ENCODE results near the gene SH2B3.

SH2B3 gene

DNA sequence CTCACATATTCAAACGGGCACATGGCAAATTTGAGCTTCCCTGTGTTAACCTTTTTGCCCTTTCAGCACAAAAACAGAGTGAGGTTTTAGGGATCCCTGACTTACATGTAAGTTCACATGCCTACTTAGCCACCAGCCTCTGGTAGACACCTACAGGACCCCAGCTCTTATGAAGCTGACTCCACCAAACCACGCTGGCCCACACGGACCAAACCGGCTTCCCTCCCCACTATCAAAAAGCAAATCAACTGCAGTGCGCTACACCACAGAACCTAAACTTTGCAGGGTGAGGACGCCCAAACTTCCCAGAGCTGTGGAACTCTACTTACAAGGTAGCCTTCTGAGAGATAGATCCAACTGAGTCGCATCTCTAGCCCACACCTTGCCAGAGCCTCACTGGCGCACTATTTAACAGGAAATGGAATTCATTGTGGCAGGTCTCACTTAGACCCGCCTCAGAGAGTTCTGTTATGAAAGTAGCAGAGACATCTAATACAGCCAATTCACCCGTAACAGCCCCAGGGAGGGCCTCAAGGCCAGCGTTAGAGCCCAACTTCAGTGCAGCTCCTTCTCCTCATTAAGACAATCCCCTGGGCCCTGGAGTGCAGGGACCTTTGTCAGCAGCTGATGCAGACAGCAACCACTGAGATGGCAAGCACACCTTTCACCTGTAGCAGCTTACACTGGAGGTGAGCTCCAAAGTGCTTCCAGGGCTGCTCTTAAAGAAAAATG, 49.2 kb downstream of the SH2B3 start:
- H3K27ac ChIP-seq: no peak overlapping the region
- no peaks in the 10 kb centered on the region for H3K36me3 ChIP-seq (ENCODE audit: control insufficient read depth, insufficient read depth, low read length)
- no peak overlapping the region for H2AFZ ChIP-seq
- no peaks in the 10 kb centered on the region for H3K9me3 ChIP-seq (ENCODE audit: control insufficient read depth, low read length)
- H3K4me1 ChIP-seq: no peaks in the 10 kb centered on the region
- H3K79me2 ChIP-seq: peaks cover 2% of the 10 kb centered on the region
- no peak overlapping the region for H3K4me2 ChIP-seq (ENCODE audit: low read length)
- no peaks in the 10 kb centered on the region for H3K27me3 ChIP-seq (ENCODE audit: control insufficient read depth, insufficient read depth, low read length)
- H3K9ac ChIP-seq: no peak overlapping the region
- H3K4me3 ChIP-seq (ENCODE audit: low read depth, low read length): no peak overlapping the region
- TF ChIP-seq, protein P1, sequence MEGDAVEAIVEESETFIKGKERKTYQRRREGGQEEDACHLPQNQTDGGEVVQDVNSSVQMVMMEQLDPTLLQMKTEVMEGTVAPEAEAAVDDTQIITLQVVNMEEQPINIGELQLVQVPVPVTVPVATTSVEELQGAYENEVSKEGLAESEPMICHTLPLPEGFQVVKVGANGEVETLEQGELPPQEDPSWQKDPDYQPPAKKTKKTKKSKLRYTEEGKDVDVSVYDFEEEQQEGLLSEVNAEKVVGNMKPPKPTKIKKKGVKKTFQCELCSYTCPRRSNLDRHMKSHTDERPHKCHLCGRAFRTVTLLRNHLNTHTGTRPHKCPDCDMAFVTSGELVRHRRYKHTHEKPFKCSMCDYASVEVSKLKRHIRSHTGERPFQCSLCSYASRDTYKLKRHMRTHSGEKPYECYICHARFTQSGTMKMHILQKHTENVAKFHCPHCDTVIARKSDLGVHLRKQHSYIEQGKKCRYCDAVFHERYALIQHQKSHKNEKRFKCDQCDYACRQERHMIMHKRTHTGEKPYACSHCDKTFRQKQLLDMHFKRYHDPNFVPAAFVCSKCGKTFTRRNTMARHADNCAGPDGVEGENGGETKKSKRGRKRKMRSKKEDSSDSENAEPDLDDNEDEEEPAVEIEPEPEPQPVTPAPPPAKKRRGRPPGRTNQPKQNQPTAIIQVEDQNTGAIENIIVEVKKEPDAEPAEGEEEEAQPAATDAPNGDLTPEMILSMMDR (IDR thresholded peaks at IDR 0.05): no peak

DNA sequence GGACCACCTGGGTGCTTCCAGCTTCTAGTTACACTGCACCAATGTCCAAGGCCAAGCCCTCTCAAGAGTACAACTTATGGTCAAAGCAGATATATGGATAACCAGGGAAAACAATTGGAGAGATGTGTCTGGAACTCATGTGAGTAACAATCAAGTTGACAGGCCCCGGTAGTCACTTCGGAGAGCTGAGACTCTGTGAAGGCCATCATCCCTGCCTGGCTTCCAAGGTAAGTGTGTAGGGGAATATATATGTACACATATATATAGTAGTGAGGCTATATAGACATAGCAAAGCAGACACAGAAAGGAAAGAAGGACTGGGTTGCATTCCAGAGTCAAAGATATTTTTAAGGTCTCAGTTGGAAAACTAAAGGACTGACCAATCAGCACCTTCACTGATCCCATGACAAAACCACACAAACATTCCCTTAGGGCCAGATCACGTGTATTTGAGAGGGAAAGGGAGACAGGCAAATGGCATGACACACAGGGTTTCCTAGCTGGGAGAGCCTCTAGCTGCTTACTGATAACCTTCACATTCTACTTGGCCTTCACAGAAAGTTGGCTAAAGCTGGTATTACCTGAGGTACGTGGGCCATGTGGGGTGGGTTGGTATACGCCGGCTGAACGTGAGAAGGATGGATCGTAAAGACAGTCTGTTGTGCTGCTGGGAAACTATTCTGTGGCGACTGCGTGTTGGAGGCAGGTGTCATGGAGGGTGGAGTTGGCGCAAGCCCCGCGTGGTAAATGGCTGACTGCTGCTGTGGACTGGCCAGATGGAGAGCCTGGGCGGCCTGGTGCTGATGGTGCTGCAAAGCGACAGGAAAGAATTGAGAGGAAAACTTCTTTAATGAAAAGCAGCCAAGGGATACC, 50.0 kb downstream of the SH2B3 start:
- Histone ChIP-seq H3K9me3 (ENCODE audit: control insufficient read depth, low read length) (no peaks in the 10 kb centered on the region), H3K4me3 (ENCODE audit: low read depth, low read length) (no peak overlapping the region), H3K4me2 (ENCODE audit: low read length) (no peak overlapping the region), H3K27me3 (ENCODE audit: control insufficient read depth, insufficient read depth, low read length) (no peaks in the 10 kb centered on the region), H2AFZ (no peak overlapping the region), H3K36me3 (ENCODE audit: control insufficient read depth, insufficient read depth, low read length) (no peaks in the 10 kb centered on the region), H3K9ac (no peak overlapping the region), H3K79me2 (peaks cover 2% of the 10 kb centered on the region), H3K27ac (no peak overlapping the region), H3K4me1 (no peaks in the 10 kb centered on the region)
- TF ChIP-seq, protein P1 (IDR thresholded peaks at IDR 0.05): no peak

DNA sequence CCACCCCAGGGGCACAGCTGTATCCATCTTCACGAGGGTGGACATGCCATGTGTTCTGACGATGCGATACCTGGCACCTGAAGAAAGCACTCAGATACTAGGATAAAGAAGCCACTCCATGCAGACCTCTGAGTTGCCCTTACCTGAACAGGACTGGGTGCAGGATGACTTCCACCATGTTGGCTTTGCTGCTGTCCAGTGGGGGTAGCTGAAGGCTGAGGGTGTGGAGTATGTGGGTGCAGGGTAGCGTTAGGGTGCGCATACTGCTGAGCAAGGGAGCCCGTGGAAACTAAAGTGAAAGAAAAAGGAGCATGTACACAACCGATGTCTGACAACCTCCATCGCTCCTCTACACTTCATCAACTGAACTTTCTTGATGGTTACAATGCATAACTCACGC, 51.3 kb downstream of the SH2B3 start:
- Histone ChIP-seq H3K4me2 (ENCODE audit: low read length) (no peak overlapping the region), H2AFZ (no peak overlapping the region), H3K79me2 (peaks cover 2% of the 10 kb centered on the region), H3K4me1 (no peaks in the 10 kb centered on the region), H3K27me3 (ENCODE audit: control insufficient read depth, insufficient read depth, low read length) (no peaks in the 10 kb centered on the region), H3K36me3 (ENCODE audit: control insufficient read depth, insufficient read depth, low read length) (no peaks in the 10 kb centered on the region), H3K4me3 (ENCODE audit: low read depth, low read length) (no peak overlapping the region), H3K27ac (no peak overlapping the region), H3K9me3 (ENCODE audit: control insufficient read depth, low read length) (no peaks in the 10 kb centered on the region), H3K9ac (no peak overlapping the region)
- TF ChIP-seq, protein P1 (IDR thresholded peaks at IDR 0.05): no peak

DNA sequence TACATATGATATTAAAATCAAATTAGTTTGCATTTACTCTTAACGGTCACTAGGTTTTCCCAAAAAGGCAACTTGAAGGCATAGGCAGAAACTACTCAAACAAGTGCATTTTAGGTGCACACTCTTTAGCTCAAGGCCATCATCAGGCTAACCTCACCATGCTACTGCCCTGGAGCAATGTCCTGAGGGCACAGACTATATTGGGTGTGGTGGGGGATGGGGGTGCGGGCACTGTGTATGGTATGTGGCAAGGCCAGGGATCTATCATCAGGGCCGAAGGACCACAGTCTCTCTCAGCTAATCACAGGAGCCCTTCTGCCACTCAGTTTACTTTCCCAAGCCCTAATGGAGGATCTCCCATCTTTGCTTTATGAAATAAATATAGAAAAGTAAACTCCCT, 51.9 kb downstream of the SH2B3 start:
- Histone ChIP-seq H3K9ac (no peak overlapping the region), H3K79me2 (peaks cover 2% of the 10 kb centered on the region), H3K36me3 (ENCODE audit: control insufficient read depth, insufficient read depth, low read length) (no peaks in the 10 kb centered on the region), H3K27me3 (ENCODE audit: control insufficient read depth, insufficient read depth, low read length) (no peaks in the 10 kb centered on the region), H2AFZ (no peak overlapping the region), H3K4me2 (ENCODE audit: low read length) (no peak overlapping the region), H3K4me1 (no peaks in the 10 kb centered on the region), H3K9me3 (ENCODE audit: control insufficient read depth, low read length) (no peaks in the 10 kb centered on the region), H3K27ac (no peak overlapping the region), H3K4me3 (ENCODE audit: low read depth, low read length) (no peak overlapping the region)
- TF ChIP-seq, protein P1 (IDR thresholded peaks at IDR 0.05): no peak

All from parathyroid adenoma (tissue), 2 donors.